ENCODE results near the gene CPED1.

The CPED1 gene

GRCh38 chr7:121075952-121076349, 87.4 kb downstream of the CPED1 start:
- no peak for DNase-seq

DNA sequence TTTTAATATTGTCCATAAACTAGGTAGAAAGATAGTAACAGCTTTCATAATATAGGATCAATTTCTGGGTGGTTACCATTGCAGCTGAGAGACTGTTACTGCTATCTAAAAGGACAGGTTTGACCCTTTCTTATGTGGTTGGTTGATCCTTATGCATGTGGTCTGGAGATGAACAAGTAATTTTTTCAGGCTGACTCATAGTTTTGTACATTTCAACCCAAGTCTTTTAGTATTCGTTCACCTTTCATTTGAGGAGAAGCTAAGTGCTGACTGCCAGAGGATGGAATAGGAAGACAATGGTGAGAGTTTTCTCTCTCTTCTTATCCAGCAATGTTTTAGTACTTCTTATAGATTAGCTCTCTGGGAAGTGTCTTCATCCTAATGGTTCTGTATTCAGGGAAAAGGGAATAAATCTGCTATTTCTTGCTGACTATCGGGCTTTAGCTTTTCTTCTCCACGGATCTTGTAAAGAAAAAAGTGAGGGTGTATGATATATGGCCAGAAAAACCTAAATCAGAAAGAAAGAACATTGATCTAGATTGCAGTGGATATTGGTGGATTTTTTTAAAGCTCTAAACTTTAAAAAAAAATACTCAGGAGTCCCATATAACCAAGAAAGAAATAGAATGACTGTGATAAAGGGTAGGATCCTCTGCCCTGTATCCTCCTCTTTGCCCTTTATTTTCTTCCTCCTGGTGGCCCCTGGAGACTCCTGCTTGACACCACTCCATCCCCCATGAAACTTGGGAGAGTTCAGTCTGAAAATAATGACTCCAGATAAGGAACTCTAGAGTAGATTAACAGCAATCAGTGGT, 88.0 kb downstream of the CPED1 start:
- no peak for DNase-seq

- DNase-seq: no peak
These were observed 88.7 kb downstream of the CPED1 start for GRCh38 chr7:121077165-121077630.

GRCh38 chr7:121078701-121079227, 90.3 kb downstream of the CPED1 start:
- DNase-seq: no peak

DNA sequence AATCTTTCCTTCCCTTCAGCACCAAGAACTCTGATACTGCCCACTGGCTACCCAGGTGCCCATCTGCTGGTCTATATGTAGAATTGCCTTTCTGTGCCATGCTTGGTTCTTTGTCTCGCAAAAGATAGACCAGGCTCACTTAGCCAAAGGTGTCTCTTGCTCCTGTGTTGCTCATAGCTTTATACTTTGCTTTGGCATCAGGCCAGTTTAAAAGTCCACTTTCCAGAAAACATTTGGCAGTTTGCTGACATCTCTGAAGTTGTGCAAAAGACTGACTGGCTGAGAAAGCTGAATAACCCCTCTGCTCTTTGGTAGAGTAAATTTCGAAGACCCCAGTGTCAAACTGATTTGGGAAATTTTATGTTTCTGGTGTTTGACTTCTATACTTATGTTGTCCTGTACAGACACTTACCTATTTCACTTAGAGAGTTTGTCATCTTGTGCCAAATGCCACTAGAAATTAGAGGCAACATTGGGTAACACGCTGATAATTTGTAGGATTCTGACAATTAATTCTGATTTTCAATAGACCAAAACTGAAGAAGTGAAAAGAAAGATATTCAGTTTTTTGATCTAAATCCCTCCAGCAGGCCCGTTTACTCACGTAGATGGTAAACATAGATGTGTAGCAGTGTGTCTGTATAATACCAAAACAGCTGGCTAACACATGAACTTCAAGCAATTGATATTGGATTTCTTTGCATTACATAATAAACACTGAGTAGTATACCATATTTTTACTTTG, 91.1 kb downstream of the CPED1 start:
- no peak for DNase-seq

DNA sequence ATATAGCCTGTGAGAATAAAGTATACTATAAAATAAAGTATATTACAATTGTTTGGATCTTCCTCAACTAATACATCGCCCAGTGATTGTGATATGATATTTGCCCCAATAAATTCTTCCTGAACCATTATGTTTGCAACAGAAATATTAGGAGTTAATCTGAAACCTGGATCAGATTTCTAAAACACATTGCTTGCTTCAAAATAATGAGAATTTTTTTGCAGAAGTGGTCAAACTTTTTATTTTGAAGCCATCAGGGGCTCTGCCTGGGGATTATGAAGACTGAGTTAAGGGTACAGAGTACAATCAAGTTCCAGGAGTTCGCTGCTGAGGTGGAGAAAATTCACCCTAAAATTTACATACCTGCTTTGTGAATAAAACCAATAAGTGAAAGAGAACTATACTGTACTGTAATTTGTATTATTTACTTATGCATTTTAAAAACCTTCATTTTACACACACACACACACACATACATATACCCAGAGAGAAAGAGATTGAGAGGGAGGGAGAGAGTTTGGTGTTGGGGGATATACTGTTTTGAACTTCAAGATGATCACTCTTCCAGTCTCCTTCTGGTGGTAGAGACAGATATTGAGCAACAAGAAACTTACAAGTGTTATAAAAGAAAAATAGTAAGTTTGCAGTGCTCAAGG, 91.9 kb downstream of the CPED1 start:
- DNase-seq: no peak

DNA sequence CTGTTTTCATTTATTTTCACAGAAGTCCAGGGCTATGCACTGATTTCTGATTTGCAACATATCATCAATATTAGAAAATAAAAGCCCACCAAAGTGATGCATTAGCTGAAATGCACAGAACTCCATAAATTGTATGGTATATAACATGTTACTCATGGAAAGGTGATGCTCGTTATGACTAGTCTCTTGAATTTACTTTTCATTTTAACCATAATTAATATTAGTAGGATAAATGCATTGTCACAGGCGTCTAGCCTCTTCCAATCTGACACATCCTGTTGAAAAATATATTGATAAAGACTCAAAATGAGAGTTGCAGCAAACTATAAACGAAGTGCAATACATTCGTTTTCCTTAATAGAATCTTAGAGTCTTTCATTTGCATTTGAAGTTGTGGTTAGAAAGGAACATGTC, 92.4 kb downstream of the CPED1 start:
- DNase-seq: no peak

DNA sequence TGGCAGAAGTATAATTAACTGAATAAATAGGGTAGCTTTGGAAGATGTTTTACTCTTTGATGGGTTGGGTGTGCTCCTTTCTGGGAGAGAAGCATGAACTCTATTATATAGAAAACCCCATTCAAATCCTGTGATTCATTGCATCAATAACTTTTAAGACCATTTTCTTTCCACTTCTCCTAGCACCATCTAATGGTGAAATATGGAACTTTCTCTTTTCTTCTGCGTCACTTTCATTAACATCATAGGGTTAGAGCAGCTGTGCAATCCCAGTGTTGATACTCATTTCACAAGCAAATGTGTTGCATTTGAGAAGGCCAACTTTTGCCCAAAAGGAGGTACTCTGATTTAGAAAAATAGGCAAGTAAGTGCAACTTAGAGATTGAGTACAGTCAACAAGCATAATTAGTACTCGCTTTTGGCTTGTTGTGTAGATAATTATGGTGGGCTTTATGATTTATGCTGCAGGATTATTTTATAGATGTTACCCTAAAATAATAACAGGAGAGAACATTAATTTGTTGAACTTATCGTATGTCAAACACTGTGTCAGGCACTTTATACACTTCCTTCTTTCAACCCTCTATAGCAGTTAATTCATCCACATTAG, 92.9 kb downstream of the CPED1 start:
- peak; percentile 64 for DNase-seq

DNA sequence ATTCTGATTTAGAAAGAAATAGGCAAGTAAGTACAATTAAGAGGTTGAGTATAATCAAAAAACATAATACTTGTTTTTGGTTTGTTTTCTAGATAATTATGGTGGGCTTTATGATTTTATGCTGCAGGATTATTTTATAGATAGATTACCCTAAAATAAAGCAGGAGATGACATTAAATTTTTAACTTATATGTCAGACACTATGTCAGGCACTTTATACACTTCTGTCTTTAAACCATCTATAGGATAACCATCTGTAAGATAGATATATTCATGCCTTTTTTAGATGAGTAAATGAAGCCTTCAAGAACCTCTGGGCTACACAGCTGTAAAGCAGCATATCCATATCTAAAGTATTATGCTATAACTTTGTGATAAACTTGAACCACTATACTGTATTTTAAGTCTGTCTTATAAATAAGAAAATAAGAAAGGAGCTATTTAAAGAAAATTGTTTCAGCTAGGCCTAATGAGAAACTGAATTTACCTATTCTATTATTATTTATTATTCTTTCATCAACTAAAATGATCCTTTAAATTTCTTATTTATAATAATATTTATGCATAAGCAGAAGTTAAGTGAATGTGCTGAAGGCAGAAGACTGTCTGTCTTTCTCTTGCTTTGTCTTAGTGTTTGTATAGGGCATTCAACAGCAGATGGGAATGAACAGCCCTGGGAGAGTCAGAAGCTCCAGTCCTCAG, 94.0 kb downstream of the CPED1 start:
- no peak for DNase-seq

- DNase-seq: no peak
These were observed 94.8 kb downstream of the CPED1 start for GRCh38 chr7:121083138-121083789.

DNA sequence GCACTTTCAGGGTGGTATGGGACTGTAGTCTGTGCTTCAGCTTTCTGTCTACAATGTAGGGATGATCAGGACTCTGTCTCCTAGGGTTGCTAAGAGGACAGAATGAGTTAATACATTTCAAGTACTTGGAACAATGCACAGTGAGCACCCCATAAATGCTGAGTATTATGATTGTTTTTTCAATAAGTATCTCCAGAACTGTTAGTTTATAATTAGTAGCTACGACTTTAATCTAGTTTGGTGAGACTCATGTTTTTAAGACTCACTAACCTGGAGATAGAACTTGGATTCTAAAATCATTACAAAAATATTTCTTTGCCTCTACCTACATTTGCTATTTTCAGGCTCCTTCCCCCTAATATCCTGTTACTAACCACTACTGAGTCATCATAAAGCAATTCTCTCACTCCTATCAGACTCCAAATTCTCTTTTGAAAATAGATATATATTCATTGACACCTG, 95.3 kb downstream of the CPED1 start:
- DNase-seq: no peak

DNA sequence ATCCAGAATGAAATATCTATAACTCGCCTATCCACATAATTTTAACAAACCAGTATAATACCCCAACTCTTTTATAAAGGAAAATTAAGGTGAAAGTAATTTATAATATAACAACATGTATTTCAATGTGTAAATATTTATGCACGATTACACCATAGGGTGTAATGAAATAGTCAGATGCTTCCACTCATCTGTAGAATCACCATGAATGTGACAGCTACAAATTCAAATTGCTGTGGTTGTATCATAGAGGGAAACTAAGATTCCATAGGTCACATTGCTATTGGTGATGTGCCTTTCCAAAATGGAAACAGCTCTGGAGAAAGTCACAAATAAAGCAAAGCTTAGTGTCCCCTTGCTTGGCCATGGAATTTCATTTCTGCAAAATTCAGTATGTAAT, 95.7 kb downstream of the CPED1 start:
- no peak for DNase-seq

- DNase-seq: no peak
These were observed 96.3 kb downstream of the CPED1 start for GRCh38 chr7:121084748-121085336.

DNA sequence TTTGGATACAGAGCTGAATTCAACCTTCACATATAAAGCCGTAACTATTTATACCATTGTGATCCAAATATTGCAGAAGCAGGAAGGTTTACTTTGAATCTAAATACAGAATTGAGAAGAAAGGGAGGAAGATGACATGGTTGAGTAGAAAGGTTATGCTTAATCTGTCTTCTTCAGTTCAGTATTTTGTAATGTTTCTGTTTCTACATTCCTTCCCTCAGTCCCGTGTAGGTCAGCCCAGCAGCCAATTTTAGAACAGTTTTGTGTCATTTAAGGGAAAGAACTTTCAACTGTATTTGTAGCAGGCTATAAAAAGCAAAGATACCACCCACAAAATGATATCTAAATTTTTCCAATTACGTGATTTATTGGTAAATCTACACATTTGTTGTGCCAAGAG, 97.4 kb downstream of the CPED1 start:
- no peak for DNase-seq

GRCh38 chr7:121088870-121089269, 100.4 kb downstream of the CPED1 start:
- DNase-seq: no peak

DNA sequence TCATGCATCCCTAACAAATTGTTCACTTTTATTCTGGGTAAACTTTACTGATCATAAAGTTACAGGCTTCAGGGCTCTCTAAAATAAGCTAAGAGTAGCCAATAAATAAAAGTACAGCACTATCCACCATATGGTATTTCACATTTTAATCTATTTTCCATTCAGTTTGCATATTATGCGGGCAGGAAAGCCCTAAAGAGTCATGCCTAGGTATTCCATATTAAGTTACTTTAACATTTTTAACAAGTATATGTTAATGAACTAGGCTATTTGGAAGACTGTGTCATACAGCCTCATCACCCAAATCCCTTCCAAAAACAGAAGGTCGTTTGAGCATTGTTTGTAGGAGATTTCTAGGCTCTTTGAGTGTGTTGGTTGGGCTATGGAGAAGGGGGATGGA, 106.3 kb downstream of the CPED1 start:
- DNase-seq: no peak

GRCh38 chr7:121097577-121097976, 109.1 kb downstream of the CPED1 start:
- DNase-seq: no peak

GRCh38 chr7:121099572-121099971, 111.1 kb downstream of the CPED1 start:
- DNase-seq: no peak

DNA sequence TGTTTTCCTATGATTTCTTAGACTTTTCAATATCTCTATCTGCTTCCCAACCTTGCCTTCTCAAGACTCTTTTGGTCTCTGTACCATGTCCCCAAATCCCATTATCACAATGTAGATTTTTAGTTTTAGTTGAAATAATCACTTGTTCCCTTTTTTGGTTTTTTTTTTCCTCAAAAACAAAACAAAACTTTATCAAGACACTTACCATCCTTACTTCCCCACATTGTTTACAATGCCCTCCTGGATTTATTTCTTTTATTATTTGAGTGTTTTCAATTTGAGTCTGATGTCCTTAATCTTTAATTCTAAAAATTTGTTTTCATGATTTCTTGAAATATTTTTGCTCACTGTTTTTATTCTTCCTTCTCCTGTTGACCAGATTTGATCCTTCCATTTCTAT, 112.6 kb downstream of the CPED1 start:
- no peak for DNase-seq

DNA sequence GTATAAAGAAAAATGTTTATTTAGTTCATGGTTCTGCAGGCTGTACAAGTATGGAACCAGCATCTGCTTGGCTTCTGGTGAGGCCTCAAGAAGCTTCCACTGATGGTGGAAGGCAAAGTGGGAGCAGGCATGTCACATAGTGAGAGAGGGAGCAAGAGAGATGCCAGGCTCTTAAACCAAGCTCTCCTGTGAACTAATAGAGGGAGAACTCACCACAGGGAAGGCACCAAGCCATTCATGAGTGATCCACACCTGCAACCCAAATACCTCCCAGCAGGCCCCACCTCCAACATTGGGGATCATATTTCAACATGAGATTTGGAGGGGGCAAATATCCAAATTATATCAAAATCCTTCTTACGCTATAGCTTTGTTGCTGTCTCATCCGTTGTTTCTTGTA, 113.1 kb downstream of the CPED1 start:
- no peak for DNase-seq

DNA sequence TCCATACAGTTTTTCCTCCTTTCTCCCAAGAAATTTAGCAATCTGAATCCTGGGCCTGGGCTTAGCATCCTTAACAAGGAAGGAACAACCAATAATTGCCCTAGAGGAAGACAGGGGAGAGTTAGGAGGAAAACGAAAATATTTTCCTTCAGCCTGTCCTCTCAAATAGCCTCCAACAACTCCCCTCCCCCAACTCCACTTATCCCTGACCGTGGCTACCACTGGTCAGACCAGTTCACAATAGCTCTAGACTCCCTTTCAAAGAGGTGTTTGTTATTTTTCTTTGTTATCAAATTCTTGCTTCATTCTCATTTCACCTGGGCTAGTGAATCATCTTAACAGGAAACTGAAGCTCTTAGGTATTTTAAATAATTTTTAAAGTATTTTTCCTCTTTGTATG, 114.1 kb downstream of the CPED1 start:
- DNase-seq: no peak

Measured in MV-4-11 (cell line).